HG03432 (cell line): ENCODE data around the gene OBSCN.
"Not testable (repeated sequence)": the region's sequence is repeated elsewhere in the genome, so short reads cannot be mapped to it uniquely, and the experiment has no call there.

Experiments used
- ATAC-seq: cut with Tn5 transposase; IDR thresholded peaks from one replicate; pipeline ENCODE4 v1.9.1; 2021; ENCODE audit warnings: mild to moderate bottlenecking, moderate library complexity; ENCODE audit not compliant: unreplicated experiment

OBSCN gene

DNA sequence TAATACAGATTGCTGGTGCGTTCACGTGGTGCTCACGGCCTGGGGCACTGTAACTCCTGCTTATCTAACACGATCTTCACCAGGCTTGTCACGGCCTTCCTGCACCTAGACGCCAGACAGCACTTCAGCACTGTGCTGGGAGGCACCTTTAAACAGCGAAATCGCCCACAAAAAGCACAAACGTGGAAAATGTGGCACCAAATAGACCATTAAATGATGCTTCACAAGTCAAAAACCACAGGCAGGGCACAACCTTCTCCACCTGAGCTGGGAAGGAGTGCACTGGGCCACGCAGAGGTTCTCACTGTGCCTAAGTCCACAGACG lies 22.2 kb upstream of the OBSCN start:
- ATAC-seq = no peak

DNA sequence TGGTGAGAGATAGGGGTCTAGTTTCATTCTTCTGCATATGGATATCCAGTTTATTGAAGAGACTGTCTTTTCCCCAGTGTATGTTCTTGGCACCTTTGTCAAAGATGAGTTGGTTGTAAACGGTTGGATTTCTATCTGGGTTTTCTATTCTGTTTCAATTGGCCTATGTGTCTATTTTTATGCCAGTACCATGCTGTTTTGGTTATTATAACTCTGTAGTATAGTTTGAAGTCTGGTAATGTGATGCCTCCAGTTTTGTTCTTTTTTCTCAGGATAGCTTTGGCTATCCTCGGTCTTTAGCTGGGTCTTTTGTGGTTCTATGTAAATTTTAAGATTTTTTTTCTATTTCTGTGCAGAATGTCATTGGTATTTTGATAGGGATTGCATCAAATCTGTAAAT lies 19.6 kb upstream of the OBSCN start:
- ATAC-seq = not testable (repeated sequence)

DNA sequence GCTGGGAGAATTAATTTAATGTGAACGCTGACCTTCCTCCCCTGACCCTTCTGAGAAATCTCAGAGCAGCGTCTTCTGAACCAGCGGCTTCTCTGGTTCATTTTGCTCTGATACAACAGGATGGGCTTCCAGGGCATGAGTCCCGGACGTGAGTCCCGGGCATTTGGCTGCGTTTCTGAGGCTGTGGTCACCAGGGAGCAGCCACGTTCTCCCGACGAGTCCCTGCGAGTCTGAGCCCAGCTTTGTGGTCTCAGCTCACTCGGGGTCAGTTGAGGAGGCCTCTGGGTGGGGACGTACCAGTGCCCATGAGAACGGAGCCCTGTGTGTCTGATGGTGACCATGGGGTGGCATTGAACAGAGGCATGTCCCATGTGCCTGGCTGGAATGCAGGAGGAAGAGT lies 17.7 kb upstream of the OBSCN start:
- ATAC-seq = no peak

DNA sequence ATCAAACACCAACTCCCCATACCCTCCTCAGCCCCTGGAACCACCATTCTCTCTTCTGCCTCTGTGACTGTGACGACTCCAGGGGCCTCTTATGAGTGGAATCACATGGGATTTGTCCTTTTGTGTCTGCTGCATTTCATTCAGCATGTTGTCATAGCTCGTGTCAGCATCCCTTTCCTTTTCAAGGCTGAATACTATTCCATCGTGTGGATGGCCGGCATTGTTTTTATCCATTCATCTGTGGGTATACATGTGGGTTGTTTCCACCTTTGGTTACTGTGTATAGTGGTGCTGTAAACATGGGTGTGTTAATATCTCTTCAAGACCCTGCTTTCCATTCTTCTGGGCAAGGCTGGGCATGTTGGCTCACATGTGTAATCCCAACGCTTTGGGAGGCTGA lies 17.1 kb upstream of the OBSCN start:
- ATAC-seq = no peak

DNA sequence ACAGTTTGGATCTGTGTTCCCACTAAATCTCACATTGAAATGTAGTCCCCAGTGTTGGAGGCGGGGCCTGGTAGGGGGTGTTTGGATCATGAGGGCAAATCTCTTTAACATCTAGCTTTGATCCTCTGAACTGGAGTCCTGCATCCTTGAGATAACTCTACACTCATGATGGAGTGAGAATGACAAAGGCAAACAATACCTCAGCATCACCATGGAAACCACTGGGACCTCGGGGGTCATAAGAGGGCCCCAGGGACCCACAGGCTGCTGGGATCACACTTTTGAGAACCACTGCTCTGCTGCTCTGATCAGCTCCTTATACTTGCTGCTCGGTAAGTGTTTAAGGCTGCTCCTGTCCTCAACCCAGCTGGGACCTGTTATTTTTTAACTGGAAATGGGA lies 13.4 kb upstream of the OBSCN start:
- no peak for ATAC-seq

DNA sequence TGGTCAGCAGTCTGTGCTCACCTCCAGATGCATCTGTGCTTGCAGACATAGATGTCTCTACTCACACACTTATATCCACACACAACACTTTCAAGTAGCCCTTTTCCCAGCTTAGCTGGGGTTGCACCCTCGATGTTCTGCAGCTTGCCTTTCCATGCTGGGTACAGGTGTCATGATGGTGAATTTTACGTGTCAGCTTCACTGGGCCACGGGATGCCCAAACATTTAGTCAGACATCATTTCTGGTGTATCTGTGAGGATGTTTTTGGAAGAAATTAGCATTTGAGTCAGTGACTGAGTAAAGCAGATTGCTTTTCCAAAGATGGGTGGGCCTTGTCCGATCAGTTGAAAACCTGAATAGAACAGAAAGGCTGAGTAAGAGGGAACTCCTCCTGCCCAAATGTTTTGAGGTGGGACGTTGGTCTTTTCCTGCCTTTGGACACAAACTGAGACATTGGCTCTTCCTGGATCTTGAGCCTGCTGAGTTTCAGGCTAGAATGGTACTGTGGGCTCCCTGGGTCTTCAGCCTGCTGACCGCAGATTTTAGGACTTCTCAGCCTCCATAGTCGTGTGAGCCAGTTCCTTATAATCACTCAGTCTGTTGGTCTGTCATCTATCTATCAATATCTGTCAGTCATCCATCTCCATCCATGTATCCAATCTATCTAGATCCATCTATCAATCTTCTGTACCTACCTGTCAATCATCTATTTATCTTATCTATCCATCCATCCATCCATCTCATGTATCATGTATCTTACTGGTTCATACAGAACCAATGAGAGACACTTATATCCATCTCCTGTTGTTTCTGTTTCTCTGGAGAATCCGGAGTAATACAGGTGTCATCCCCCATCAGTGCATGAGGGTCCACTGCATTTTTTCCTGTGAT lies 12.7 kb upstream of the OBSCN start:
- ATAC-seq = no peak

DNA sequence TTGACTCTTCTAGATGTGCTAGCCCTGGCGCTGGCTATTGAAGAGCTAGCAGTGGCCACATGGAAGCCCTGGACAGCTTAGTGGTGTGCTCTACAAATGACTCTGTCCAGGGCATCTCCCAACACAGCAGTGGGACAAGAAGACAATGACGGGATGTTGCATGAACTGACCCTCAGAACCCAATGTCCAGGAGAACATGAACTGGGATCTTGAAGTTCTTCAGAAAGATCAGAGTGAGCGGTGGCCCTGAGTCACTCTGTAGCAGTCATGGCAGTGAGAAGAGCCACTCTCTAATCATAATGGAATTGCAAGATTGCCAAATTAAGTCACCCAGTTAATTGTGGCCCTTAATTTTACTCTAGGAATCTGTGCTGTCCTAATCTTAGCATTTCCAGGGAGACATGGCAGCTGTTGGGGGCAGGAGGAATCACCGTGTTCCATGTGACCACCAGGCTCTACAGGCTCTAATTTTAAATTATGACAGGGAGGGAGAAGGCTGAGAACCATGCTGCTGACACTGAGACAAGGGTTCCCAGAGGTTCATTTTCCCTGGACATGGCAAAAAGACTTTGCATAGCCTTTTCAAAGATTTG lies 10.2 kb upstream of the OBSCN start:
- no peak for ATAC-seq

DNA sequence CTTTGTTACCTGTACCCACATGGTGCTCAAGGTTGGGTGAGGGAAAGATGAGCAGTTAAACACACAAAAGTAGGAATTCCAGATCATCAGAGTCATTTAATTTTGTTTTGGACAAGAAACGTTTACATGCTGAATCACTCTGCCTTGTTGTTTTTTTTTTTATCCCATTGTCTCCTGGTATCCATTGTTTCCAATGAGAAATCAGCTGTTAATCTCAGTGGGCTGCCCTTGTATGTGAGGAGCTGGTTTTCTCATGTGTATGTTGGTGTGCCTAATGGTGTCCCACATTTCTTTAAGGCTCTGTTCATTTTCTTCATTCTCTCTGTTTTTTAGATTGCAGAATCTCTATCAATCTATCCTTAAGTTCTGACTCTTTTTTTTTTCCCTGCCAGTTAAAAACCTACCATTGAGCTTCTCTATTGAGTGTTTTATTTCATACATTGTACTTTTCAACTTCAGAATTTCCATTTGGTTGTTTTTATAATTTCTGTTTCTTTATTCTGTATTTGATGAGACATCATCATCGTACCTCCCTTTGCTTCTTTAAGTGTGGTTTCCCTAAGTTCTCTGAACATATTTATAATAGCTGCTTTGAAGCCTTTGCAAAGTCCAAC lies 8.8 kb upstream of the OBSCN start:
- ATAC-seq = no peak

DNA sequence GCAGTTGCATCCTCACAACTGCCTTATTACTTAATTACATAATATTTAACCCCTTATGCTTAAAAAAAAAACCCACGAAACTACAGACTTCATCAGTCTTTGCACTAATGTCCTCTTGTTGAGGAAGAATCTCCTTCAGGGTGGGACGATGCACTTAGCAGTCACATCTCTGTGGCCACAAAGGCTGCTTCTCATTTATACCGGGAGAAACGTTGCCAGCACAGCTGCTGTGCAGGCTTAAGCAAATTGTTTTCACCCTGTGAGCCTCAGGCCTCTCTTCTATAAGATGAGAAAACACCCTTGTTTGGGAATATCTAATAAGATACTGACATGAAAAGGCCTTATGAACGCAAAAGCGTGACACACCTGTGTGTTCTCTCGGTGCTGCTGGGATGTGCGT lies 2.9 kb upstream of the OBSCN start:
- ATAC-seq = no peak

DNA sequence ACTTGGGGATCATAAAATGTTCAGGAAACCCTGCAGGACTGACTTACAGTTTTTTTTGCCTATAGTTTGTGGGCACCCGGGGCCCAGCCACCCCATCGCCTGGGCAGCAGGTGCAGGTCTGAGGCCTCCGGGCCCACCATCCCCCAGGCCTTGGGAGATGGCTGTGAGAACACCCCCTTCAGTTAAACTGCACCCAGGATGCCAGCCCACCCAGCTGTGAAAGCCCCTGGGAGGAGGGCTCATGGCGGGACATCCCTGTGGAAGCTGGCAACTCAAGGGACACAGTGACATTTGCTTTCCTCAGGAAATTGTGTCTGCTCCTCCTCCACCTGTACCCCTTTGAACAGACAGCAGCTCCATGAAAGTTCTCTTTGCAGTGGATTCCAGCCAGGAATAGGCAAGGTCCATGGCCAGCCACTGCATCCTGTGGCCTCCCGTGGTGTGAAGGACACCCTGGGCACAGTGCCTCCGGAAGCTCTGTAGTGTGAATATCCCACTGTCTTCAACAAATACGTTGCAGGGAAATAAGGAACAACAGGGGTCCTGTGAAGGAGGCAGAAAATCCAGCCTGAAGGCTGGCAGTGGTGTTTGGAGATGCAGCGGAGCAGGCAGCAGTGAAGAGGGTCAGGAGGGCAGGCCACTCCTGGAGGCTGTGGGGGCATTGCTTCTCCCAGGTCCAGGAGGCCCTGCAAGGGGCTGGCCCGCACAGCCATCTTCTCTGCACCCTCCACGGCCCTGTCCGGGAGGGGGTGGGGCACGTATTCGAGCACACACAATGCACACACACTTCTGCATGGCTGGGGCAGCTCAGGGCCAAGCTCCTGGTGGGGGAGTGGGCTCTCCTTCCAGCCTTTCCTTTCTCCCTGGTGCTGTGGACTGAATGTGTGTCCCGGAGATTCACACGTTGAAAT lies 2.1 kb upstream of the OBSCN start:
- ATAC-seq = no peak

DNA sequence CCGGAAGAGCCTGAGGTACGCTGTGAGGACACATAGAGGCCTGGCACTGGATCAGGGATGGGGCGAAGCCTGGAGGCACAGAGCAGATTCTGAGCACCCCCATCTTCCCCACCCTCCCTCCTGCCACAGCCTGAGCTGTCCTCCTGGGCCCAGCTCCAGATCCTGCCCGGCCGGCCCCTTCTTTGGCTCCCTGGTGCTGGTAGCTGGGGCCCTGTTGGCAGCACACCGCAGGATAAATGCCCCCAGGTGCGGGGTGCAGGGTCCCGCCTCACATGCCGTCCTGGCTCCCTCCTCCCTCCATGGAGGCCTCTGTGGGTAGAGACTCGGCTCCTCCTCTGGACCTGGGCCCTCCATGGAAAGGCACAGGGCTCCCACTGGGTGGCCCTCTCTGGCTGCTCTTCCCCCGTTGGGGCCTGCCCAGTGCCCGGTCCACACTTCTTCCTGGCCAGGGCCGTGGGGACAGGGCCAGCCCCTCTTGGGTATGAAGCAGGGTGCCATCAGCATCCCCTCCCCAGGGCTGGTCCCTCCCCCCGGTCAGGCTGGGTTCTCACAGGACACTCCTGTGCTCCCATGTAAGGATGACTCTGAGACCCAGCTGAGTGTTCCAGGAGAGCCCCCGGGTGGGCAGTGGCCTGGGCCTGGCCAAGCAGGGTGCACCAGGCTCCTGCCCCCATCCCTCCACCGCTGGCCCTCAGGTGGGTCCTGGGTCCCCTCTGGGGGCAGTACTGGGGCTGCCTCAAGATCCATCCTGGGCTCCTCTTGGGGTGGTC lies 1.1 kb upstream of the OBSCN start:
- no peak for ATAC-seq

DNA sequence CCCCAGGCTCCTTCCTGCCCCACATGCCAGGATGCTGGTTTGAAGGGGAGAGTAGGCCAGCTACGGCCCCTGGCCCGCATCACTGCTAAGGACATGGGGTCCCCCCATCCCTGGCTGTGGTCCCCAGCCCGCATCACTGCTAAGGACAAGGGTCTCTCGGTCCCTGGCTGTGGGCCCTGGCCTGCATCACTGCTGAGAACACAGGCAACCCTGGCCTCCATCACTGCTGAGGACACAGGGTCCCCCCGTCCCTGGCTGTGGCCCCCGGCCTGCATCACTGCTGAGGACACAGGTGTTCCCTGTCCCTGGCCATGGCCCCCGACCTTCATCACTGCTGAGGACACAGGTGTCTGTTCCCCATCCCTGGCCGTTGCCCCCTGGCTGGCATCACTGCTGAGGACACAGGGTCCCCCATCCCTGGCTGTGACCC lies 448 bp upstream of the OBSCN start:
- ATAC-seq = no peak

DNA sequence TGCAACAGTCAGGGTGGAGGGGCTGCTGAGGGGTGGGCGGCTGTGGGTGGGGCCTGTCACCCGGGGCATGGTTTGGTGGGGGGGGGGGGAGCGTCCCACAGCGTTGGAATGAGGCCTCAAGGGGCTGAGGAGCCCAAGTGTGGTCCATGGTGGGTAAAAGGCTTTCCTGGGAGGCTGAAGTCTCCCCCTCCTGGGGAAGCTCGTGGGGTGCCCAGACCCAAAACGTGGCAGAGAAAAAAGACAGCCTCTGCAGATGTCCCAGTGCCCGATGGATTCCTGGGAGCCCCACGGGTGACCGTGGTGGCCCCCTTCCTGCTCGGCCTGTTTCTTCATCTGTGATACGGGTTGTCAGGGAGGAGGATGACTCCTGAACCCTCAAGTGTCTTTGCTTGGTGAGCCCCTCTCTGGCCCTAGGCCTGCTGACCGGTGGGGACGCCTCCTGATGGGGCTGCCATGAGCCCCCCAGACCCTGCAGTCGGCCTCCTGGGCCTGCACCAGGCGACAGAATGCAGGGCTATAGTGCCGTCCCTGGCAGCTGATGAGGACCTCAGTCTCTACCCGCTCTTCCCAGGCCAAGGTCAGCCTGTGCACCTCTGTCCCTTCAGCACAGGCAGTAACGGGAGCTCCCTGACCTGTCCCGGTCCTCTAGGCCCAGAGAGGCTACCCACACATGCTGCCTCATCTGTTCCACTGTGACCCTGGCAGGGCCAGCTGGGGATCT lies 1.1 kb downstream of the OBSCN start:
- ATAC-seq = no peak

DNA sequence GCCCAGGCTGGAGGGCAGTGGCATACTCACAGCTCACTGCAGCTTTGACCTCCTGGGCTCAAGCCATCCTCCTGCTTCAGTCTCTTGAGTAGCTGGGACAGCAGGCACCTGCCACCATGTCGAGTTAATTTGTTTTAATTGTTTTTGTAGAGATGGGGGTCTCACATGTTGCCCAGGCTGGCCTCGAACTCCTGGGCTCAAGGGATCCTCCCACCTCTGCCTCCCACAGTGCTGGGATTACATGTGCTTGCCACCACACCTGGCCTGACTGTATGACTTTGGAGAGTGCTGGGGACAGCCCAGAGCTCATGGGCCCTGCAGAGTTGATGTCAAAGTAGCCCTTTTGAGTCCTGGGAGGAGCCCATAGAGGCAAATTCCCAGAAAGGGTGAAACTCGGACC lies 1.8 kb downstream of the OBSCN start:
- no peak for ATAC-seq

DNA sequence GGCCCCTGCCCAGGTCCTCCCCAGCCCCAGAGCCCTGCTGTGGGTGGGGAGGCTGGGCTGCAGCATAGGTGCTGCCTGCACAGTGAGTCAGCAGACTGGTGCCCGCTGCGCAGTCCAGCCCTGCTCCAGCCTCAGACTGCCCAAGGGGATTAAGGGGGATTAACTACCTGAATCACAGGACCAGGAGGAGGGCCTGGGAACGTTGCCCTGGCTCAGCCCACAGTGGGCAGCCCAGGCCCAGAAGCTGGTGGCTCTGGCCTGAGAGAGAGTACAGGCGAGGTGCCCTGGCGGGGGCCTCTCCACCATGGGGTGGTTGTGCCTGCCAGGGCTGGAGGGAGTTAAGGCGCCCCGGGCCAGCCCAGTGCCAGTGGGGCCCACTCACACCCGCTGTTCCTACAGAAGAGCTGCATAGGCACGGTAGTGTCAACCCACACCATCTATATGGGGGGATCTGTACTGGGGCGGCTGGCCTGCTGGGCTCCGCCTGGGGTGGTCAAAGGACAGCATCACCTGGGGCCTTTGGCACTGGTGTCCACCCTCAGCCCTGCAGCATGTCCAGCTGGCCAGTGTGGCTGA lies 2.3 kb downstream of the OBSCN start:
- no peak for ATAC-seq

DNA sequence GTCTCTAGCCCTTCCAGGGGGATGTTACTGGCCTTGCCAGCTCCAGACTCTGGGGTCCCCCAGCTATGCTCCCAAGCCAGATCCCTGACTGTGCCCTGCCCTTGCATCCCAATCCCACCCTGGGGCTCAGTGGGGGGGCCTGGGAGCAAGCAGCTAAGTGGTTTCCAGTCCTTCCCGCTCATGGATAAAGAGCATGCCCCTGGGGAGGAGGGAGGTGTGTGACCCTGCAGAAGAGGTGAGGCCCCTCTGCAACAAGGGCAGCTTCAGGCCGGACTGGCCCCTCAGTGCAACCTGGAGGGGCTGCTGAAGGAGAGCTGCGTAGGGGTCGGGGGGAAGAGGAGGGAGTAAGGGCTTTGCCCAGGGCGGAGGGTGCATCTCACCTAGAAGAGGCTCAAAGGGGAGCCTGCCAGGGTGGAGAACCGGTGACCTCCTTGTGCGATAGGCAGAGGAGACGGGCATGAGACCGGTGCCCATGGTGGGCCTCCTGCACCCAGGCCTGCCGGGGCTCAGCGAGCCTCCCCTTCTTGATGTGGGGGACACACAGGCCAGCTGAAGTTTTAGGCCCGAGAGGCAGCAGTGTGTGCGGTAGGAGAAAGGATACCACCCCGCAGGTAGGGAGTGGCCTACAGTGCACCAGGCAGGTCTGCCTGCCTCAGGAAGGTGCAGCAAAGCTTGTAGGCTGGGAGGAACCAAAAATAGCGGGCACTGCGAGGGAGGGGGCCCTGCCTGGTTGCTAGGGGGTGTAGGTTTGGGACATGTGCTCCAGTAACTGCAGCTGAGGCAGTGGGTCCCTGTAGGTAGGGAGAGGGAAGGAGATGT lies 3.1 kb downstream of the OBSCN start:
- no peak for ATAC-seq

DNA sequence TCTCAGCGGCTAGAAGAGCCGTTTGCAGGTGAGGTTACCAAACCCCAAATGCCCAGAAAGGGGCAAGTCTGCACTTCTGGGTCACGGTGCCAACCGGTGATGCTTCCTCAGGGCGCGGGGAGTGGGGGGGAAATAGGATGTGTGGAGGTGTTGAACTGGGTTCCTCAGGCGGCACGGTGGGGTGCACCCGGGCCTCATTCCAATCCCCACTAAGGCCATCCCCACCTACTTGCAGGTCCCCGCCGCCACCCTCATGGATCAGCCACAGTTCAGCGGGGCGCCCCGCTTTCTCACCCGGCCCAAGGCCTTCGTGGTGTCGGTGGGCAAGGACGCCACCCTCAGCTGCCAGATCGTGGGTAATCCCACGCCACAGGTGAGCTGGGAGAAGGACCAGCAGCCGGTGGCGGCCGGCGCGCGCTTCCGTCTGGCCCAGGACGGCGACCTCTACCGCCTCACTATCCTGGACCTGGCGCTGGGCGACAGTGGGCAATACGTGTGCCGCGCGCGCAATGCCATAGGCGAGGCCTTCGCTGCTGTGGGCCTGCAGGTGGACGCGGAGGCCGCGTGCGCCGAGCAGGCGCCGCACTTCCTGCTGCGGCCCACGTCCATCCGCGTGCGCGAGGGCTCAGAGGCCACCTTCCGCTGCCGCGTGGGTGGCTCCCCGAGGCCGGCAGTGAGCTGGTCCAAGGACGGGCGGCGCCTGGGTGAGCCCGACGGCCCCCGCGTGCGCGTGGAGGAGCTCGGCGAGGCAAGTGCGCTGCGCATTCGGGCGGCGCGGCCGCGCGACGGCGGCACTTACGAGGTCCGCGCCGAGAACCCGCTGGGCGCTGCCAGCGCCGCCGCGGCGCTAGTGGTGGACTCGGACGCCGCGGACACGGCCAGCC lies 3.9 kb downstream of the OBSCN start:
- no peak for ATAC-seq
